Measurements from ENCODE around the gene SEC24B. TPM values are rescaled to one million over a fixed set of nuclear protein-coding genes. Genes with fewer than 3 reads are reported as not detected.
"Not testable (repeated sequence)": the region's sequence is repeated elsewhere in the genome, so short reads cannot be mapped to it uniquely, and the experiment has no call there.

The SEC24B gene
- total and polyA plus RNA-seq, 2 donors (not counting 3 experiments of a cell fraction or from before 2014, with no cell fraction given): 35.9 to 46.2 TPM

GRCh38 chr4:109447278-109447677, 13.7 kb downstream of the SEC24B start:
- no peak overlapping the region for H3K27ac ChIP-seq (ENCODE audit: insufficient read depth, low read depth, low read length)
- intact Hi-C loops (cut with micrococcal nuclease): no loop called here
- DNase-seq (ENCODE audit: low read depth, low spot score): no peak
- H3K4me3 ChIP-seq (replicated peaks in 1 of 3; ENCODE audit: insufficient read depth in 1 of 3, low read depth in 1 of 3, low read length in 3 of 3): no peak overlapping the region
- H3K4me1 ChIP-seq (ENCODE audit: control insufficient read depth, extremely low read depth, insufficient read depth, low read length): peaks cover 5% of the 10 kb centered on the region
- H3K9me1 ChIP-seq (replicated peaks; ENCODE audit: control insufficient read depth, extremely low read depth, insufficient read depth, low read length): no peaks in the 10 kb centered on the region
- CTCF ChIA-PET: interaction anchor here (1.1 to 1.8 kb wide), 2 partner anchors 14 to 20 kb away, joined by 4 read pairs; no protein-coding TSS in a partner anchor
- H3K36me3 ChIP-seq (ENCODE audit: control insufficient read depth in 2 of 2, extremely low read depth in 1 of 2, insufficient read depth in 2 of 2, low read length in 2 of 2): peaks cover 0 to 5% of the 10 kb centered on the region in 2 experiments
- H2AFZ ChIP-seq (ENCODE audit: low read depth, low read length): no peak overlapping the region
- H4K20me1 ChIP-seq (replicated peaks; ENCODE audit: control insufficient read depth, extremely low read depth, insufficient read depth, low read length): peaks cover 20% of the 10 kb centered on the region
- no peaks in the 10 kb centered on the region for H3K27me3 ChIP-seq (ENCODE audit: control insufficient read depth in 2 of 2, insufficient read depth in 2 of 2, low read length in 2 of 2)
- H3K9me3 ChIP-seq (replicated peaks; ENCODE audit: control insufficient read depth, insufficient read depth, low read length): no peaks in the 10 kb centered on the region
- FAIRE-seq: no peak
- H3K79me2 ChIP-seq (ENCODE audit: control insufficient read depth, insufficient read depth, low read length): peaks cover 93% of the 10 kb centered on the region
- no peak overlapping the region for H3K4me2 ChIP-seq (ENCODE audit: insufficient read depth, low read length)
- no peak overlapping the region for H3K9ac ChIP-seq (replicated peaks; ENCODE audit: extremely low read depth, insufficient read depth, low read length)
- dilution Hi-C loops (cut with MboI; ENCODE audit: extremely low pct_ligation_motif_present, low sequenced_read_pairs): no loop called here
- POLR2A ChIA-PET: no interaction called here
- no TSS peak for BruUV-seq (replicated peaks)
- TF ChIP-seq GATA2 (IDR thresholded peaks at IDR 0.05; ENCODE audit: insufficient read depth, insufficient read length, low read depth, low read length) (no peak), JUN (IDR thresholded peaks at IDR 0.05; ENCODE audit: borderline replicate concordance, insufficient read depth, insufficient read length, low read depth) (no peak), POLR2AphosphoS5 (IDR thresholded peaks at IDR 0.05; ENCODE audit: insufficient read depth, low read depth, low read length) (no peak)

- Histone ChIP-seq H3K27ac (ENCODE audit: insufficient read depth, low read depth, low read length) (no peak overlapping the region), H3K4me2 (ENCODE audit: insufficient read depth, low read length) (no peak overlapping the region), H3K4me3 (replicated peaks in 1 of 3; ENCODE audit: insufficient read depth in 1 of 3, low read depth in 1 of 3, low read length in 3 of 3) (no peak overlapping the region), H3K27me3 (ENCODE audit: control insufficient read depth in 2 of 2, insufficient read depth in 2 of 2, low read length in 2 of 2) (no peaks in the 10 kb centered on the region), H4K20me1 (replicated peaks; ENCODE audit: control insufficient read depth, extremely low read depth, insufficient read depth, low read length) (peaks cover 15% of the 10 kb centered on the region), H3K4me1 (ENCODE audit: control insufficient read depth, extremely low read depth, insufficient read depth, low read length) (no peaks in the 10 kb centered on the region), H3K79me2 (ENCODE audit: control insufficient read depth, insufficient read depth, low read length) (peaks cover 92% of the 10 kb centered on the region), H3K9me3 (replicated peaks; ENCODE audit: control insufficient read depth, insufficient read depth, low read length) (no peaks in the 10 kb centered on the region), H2AFZ (ENCODE audit: low read depth, low read length) (no peak overlapping the region), H3K9me1 (replicated peaks; ENCODE audit: control insufficient read depth, extremely low read depth, insufficient read depth, low read length) (no peaks in the 10 kb centered on the region), H3K36me3 (ENCODE audit: control insufficient read depth in 2 of 2, extremely low read depth in 1 of 2, insufficient read depth in 2 of 2, low read length in 2 of 2) (peaks cover 0 to 2% of the 10 kb centered on the region in 2 experiments), H3K9ac (replicated peaks; ENCODE audit: extremely low read depth, insufficient read depth, low read length) (no peak overlapping the region)
- intact Hi-C loops (cut with micrococcal nuclease): no loop called here
- no TSS peak for BruUV-seq (replicated peaks)
- ChIA-PET CTCF (interaction anchor here (1.0 to 1.7 kb wide), 2 partner anchors 18 to 19 kb away, joined by 3 to 6 read pairs; partner anchors contain the start of gene SEC24B), POLR2A (no interaction called here)
- FAIRE-seq (no peak), DNase-seq (ENCODE audit: low read depth, low spot score) (no peak)
- dilution Hi-C loops (cut with MboI; ENCODE audit: extremely low pct_ligation_motif_present, low sequenced_read_pairs): no loop called here
- TF ChIP-seq MYC (IDR thresholded peaks at IDR 0.05; ENCODE audit: low read depth, low read length) (no peak), EZH2 (IDR thresholded peaks at IDR 0.05; ENCODE audit: borderline replicate concordance, low read depth, low read length, severe bottlenecking) (no peak)
These were observed 18.1 kb downstream of the SEC24B start for GRCh38 chr4:109451544-109452273.

- H3K4me1 ChIP-seq (ENCODE audit: control insufficient read depth, extremely low read depth, insufficient read depth, low read length); DNase-seq (ENCODE audit: low read depth, low spot score); H3K4me2 ChIP-seq (ENCODE audit: insufficient read depth, low read length); H3K27me3 ChIP-seq (ENCODE audit: control insufficient read depth in 2 of 2, insufficient read depth in 2 of 2, low read length in 2 of 2); H3K27ac ChIP-seq (ENCODE audit: insufficient read depth, low read depth, low read length); H3K9me1 ChIP-seq (replicated peaks; ENCODE audit: control insufficient read depth, extremely low read depth, insufficient read depth, low read length); H3K4me3 ChIP-seq (replicated peaks in 1 of 3; ENCODE audit: insufficient read depth in 1 of 3, low read depth in 1 of 3, low read length in 3 of 3); H3K36me3 ChIP-seq (ENCODE audit: control insufficient read depth in 2 of 2, extremely low read depth in 1 of 2, insufficient read depth in 2 of 2, low read length in 2 of 2); BruUV-seq (replicated peaks); H3K9me3 ChIP-seq (replicated peaks; ENCODE audit: control insufficient read depth, insufficient read depth, low read length); intact Hi-C loops (cut with micrococcal nuclease); dilution Hi-C loops (cut with MboI; ENCODE audit: extremely low pct_ligation_motif_present, low sequenced_read_pairs); H3K9ac ChIP-seq (replicated peaks; ENCODE audit: extremely low read depth, insufficient read depth, low read length); CTCF ChIA-PET; FAIRE-seq; POLR2A ChIA-PET; H2AFZ ChIP-seq (ENCODE audit: low read depth, low read length): not testable (repeated sequence)
- H3K79me2 ChIP-seq (ENCODE audit: control insufficient read depth, insufficient read depth, low read length): peaks cover 92% of the 10 kb centered on the region
- H4K20me1 ChIP-seq (replicated peaks; ENCODE audit: control insufficient read depth, extremely low read depth, insufficient read depth, low read length): peaks cover 15% of the 10 kb centered on the region
These were observed 19.5 kb downstream of the SEC24B start for GRCh38 chr4:109453110-109453509.
